Measurements from ENCODE around the gene FZD10.

- TF ChIP-seq CTCF (IDR thresholded peaks at IDR 0.05) (no peak), EP300 (IDR thresholded peaks at IDR 0.05) (no peak)
Observed at GRCh38 chr12:130198026-130198662, 35.9 kb downstream of the FZD10 start.

Measured in tibial nerve (tissue), 4 donors.